ENCODE data around the gene RASIP1.

Gene RASIP1

DNA sequence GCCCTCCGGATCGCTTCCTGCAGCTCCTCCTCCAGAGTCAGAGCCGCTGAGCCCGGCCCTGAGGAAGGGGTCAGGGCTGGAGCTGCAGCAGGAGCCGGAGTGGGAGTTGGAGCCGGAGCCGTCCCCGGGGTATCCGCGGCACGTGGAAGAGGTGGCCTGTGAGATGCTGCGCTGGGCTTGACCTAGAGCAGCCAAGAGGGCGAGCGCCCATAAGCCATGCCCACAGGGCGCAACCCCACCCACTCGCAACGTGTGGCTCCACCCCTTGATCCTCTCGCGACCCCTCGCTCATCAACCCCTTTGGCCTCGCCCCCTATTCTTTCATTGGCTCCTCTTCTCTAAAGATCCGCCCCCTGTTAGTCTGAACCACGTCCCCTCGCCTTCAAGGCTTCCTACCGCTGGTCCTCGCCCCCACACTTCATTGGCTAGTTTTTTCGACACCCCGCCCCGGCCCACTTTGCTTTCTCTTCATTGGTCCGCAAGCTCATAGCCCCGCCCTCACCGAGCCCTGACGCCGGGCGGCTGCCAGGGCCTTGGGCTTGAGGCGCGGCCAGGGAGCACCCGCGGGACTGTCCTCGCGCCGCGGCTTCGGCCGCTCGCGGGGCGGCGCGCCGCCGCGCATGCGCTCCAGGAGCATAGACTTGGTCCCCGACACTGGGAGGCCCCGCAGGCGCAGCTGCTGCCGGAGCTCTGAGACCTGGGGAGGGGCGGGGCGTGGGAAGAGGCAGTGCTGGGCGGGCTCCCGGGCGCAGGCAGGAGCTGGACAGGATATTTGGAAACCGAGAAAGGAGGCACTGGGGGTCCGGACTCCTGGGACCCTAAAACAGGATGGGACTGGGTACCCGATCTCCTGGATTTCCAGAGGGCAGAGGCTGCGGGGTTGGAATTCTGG, 26.3 kb downstream of the RASIP1 start (continued):
- TF ChIP-seq ZNF843 (tag by site-specific recombination; IDR thresholded peaks at IDR 0.05) (0 out of 2 replicates have a peak, but pooled peaks have one; percentile 23), KLF10 (tag by site-specific recombination; IDR thresholded peaks at IDR 0.05) (no peak), ZNF580 (tag by site-specific recombination; IDR thresholded peaks at IDR 0.05) (0 out of 2 replicates have a peak, but pooled peaks have one; percentile 40), ZNF596 (tag by site-specific recombination; IDR thresholded peaks at IDR 0.05) (no peak), ZNF639 (tag by site-specific recombination; IDR thresholded peaks at IDR 0.05) (no peak), ZBTB48 (tag by site-specific recombination; IDR thresholded peaks at IDR 0.05) (no peak), ZNF501 (tag by site-specific recombination; IDR thresholded peaks at IDR 0.05) (0 out of 2 replicates have a peak, but pooled peaks have one; percentile 12), PRDM10 (tag by site-specific recombination; IDR thresholded peaks at IDR 0.05) (peak; percentile 92), SP3 (tag by site-specific recombination; IDR thresholded peaks at IDR 0.05) (peak; percentile 98), ZNF660 (tag by site-specific recombination; IDR thresholded peaks at IDR 0.05) (peak; percentile 15; the same call in 1 of the 2 replicates), ZBTB17 (tag by site-specific recombination; IDR thresholded peaks at IDR 0.05) (peak; percentile 74), IKZF3 (tag by site-specific recombination; IDR thresholded peaks at IDR 0.05) (peak; percentile 87), ZNF600 (tag by site-specific recombination; IDR thresholded peaks at IDR 0.05) (peak; percentile 15; the same call in 1 of the 2 replicates), ZNF132 (tag by site-specific recombination; IDR thresholded peaks at IDR 0.05; ENCODE audit: borderline replicate concordance) (no peak), HIC1 (tag by site-specific recombination; IDR thresholded peaks at IDR 0.05) (peak; percentile 66), KLF8 (tag by site-specific recombination; IDR thresholded peaks at IDR 0.05) (peak; percentile 91), ZNF692 (tag by site-specific recombination; IDR thresholded peaks at IDR 0.05) (0 out of 2 replicates have a peak, but pooled peaks have one; percentile 7), KLF7 (tag by site-specific recombination; IDR thresholded peaks at IDR 0.05; ENCODE audit: borderline replicate concordance) (peak; percentile 41; the same call in 1 of the 2 replicates), ZBTB8A (tag by site-specific recombination; IDR thresholded peaks at IDR 0.05) (peak; percentile 98), EGR2 (tag by site-specific recombination; IDR thresholded peaks at IDR 0.05; ENCODE audit: low read depth) (peak; percentile 67), ZNF433 (tag by site-specific recombination; IDR thresholded peaks at IDR 0.05; ENCODE audit: low read depth) (no peak), GLIS2 (tag by site-specific recombination; IDR thresholded peaks at IDR 0.05) (0 out of 2 replicates have a peak, but pooled peaks have one; percentile 21), ZNF292 (tag by site-specific recombination; IDR thresholded peaks at IDR 0.05; ENCODE audit: borderline replicate concordance, low read depth) (no peak), KLF1 (tag by site-specific recombination; IDR thresholded peaks at IDR 0.05) (peak; percentile 78), ZXDB (tag by site-specific recombination; IDR thresholded peaks at IDR 0.05) (peak; percentile 6; the same call in 1 of the 2 replicates)
- TF ChIP-seq, protein P1, sequence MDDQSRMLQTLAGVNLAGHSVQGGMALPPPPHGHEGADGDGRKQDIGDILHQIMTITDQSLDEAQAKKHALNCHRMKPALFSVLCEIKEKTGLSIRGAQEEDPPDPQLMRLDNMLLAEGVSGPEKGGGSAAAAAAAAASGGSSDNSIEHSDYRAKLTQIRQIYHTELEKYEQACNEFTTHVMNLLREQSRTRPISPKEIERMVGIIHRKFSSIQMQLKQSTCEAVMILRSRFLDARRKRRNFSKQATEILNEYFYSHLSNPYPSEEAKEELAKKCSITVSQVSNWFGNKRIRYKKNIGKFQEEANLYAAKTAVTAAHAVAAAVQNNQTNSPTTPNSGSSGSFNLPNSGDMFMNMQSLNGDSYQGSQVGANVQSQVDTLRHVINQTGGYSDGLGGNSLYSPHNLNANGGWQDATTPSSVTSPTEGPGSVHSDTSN (CRISPR knock-in tag; IDR thresholded peaks at IDR 0.05): peak; percentile 43; the same call in 1 of the 2 replicates
- TF ChIP-seq, protein P2, sequence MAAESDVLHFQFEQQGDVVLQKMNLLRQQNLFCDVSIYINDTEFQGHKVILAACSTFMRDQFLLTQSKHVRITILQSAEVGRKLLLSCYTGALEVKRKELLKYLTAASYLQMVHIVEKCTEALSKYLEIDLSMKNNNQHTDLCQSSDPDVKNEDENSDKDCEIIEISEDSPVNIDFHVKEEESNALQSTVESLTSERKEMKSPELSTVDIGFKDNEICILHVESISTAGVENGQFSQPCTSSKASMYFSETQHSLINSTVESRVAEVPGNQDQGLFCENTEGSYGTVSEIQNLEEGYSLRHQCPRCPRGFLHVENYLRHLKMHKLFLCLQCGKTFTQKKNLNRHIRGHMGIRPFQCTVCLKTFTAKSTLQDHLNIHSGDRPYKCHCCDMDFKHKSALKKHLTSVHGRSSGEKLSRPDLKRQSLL (tag by site-specific recombination; IDR thresholded peaks at IDR 0.05): peak; percentile 90
